Spleen (tissue), 11 donors: ENCODE measurements around the gene CFAP54. TPM values are rescaled to one million over a fixed set of nuclear protein-coding genes. Genes with fewer than 3 reads are reported as not detected.

Source experiments
- DNase-seq: peaks from one replicate; pipeline ENCODE4 v3.0.0-alpha.2; 2020
- H3K27ac ChIP-seq, 8 donors: fragments of 200-600 bp; sonication (generic) in 7 of 8; 1 replicate in 4 of 8; 2 replicates in 4 of 8; pipeline versions ENCODE4 v1.5.0 to v1.8.0; 2016 to 2021; ENCODE audit warnings: inconsistent platforms in 4 of 8, mild to moderate bottlenecking in 4 of 8, moderate library complexity in 1 of 8
- H3K27me3 ChIP-seq, 7 donors: fragments of 200-600 bp; sonication (generic) in 6 of 7; replicated peaks in 1 of 7; 1 replicate in 4 of 7; 2 replicates in 3 of 7; pipeline versions ENCODE4 v1.5.0 to v1.8.0; 2016 to 2021; ENCODE audit warnings: inconsistent platforms in 3 of 7, mild to moderate bottlenecking in 1 of 7
- H3K36me3 ChIP-seq, 6 donors: fragments of 200-600 bp; sonication (generic) in 5 of 6; 1 replicate in 4 of 6; 2 replicates in 2 of 6; pipeline versions ENCODE4 v1.5.0 to v1.8.0; 2016 to 2021; ENCODE audit warnings: inconsistent platforms in 2 of 6
- H3K4me1 ChIP-seq, 6 donors: fragments of 200-600 bp; sonication (generic) in 5 of 6; 1 replicate in 3 of 6; 2 replicates in 3 of 6; pipeline versions ENCODE4 v1.5.0 to v1.8.0; 2016 to 2021; ENCODE audit warnings: inconsistent platforms in 3 of 6
- H3K4me3 ChIP-seq, 8 donors: fragments of 200-600 bp; sonication (generic) in 7 of 8; 1 replicate in 4 of 8; 2 replicates in 4 of 8; pipeline versions ENCODE4 v1.5.0 to v1.8.0; 2016 to 2021; ENCODE audit warnings: inconsistent platforms in 4 of 8, mild to moderate bottlenecking in 4 of 8, moderate library complexity in 2 of 8
- H3K9me3 ChIP-seq, 8 donors: fragments of 200-600 bp; sonication (generic) in 7 of 8; 1 replicate in 4 of 8; 2 replicates in 4 of 8; pipeline versions ENCODE4 v1.5.0 to v1.8.0; 2016 to 2021; ENCODE audit warnings: inconsistent platforms in 4 of 8
- POLR2A ChIP-seq, 3 donors: fragments of 450-650 bp; IDR thresholded peaks; one replicate each; pipeline ENCODE4 v1.5.1; 2017; ENCODE audit warnings: antibody characterized with exemption in 3 of 3, mild to moderate bottlenecking in 1 of 3
- POLR2AphosphoS5 ChIP-seq, 3 donors: sonication (generic); formaldehyde crosslinking; IDR thresholded peaks; one replicate each; pipeline ENCODE4 v1.5.1; 2017; ENCODE audit warnings: antibody characterized with exemption in 3 of 3
- WGBS, 5 donors: extraction: QIAGEN DNeasy Blood & Tissue Kit in 3 of 5; methylation state at CpG; one replicate each; pipeline versions ENCODE4 v1.1.5 to v1.1.7; 2013 to 2018; 5-methylcytosine and 5-hydroxymethylcytosine counted together
- intact Hi-C: fragments of 100-400 bp; cut with DNase I; formaldehyde crosslinking; loops from one replicate; pipeline ENCODE4 v1.15.0; 2023; ENCODE audit warnings: low total_unique reads
- polyA plus RNA-seq, 3 donors: library from polyadenylated mRNA; stranded (reverse); fragments of 200-250 nt; gene quantifications; one replicate each; pipeline ENCODE4 v1.2.1, GENCODE V29; 2013
- total RNA-seq, 7 donors: library from RNA; depleted of rRNA in 3 of 7; stranded (reverse); fragments of >200 nt in 3 of 7; fragmentation: NEBNext Ultra II Directional in 4 of 7; extraction: Animal tissue kit (Norgen Biotek cat#: 25700) in 4 of 7; gene quantifications; one replicate each; pipeline versions ENCODE4 v1.1.0 to v1.2.1, GENCODE V29; 2016 to 2021
- TF ChIP-seq, protein P1 (sequence below), 11 experiments: fragments of 200-600 bp in 7 of 11; fragments of 450-650 bp in 4 of 11; sonication (generic) in 4 of 11; IDR thresholded peaks in 8 of 11; conservative IDR thresholded peaks in 3 of 11; 1 replicate in 7 of 11; 2 replicates in 4 of 11; pipeline versions ENCODE4 v1.4.0 to v1.8.0; 2016 to 2021; ENCODE audit warnings: antibody characterized with exemption in 11 of 11, inconsistent platforms in 4 of 11, mild to moderate bottlenecking in 1 of 11
- donor health status: healthy with polysubstance abuse.
- donor health status: DM: no; HTN: no; CAD: no; lungs with moderate emphysema.
- donor health status: DM: no; HTN: no; CAD: no.
- donor health status: Bipolar disorder and iron deficiency.
- donor health status: healthy.
- donor health status: DM: no; HTN: no; CAD: no.
- donor health status: DM: yes; HTN: yes; CAD: no.

The CFAP54 gene
- total and polyA plus RNA-seq, 10 donors, result 0.09 to 3.6 (median 2.1) TPM

DNA sequence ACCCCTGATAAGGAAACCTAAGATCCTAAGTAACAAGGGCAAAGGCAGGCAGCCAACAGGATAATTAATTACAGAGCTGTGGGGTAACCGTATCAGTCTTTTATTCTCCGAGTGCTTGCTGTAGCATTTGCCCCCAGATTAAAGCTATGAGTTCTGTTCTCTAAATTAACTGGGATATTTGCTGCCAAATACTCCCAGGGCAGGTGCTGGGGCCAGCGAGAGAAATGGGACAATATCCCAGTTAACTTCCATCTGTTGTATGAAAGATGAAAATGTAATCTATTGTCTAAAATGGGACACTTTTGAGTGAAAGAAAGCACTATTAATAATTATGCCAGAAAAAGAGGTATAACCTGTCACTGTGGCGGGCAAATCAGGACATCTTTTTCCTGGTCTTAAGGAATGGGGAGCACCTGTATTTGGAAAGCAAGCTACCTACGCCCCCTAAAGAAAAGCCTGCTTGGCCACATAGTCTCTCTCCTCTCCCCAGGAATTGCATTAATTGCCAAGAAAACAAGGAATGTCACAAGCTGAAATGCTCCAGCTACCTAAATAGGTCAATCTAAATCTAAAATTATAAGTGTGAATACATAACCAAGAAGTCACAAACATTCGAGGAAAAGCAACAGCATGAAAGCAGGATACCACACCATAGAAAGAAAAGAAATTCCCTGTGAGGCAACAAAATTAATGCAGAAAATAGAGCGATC is 26.7 kb upstream of the CFAP54 start:
- no peak for DNase-seq
- 88 to 90% (median 89%) methylated on average over 7 of the region's 7 CpGs for WGBS, 5 donors
- no peak overlapping the region for H3K27ac ChIP-seq

DNA sequence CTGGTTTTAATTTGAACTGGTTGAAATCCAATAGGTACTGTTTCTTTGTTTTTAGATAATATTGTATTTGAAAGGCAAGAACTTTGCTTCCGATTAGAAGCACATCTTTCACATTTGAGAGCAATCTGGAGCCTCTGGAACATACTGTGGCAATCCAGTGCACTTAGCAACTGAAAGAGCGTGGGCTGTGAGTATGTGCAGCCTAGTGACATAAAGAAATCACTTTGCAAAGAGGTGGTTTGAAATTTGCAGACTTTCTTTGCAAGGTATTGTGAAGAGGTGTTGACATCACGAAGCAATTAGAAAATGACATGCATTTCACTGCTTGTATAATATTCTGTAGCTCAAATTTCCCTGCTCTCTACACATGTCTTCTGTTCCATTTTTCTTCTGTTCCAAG is 23.5 kb upstream of the CFAP54 start:
- Histone ChIP-seq H3K27ac (no peak overlapping the region), H3K4me1 (no peaks in the 10 kb centered on the region)
- WGBS, 5 donors, result 88 to 93% (median 93%) methylated on average over 3 of the region's 3 CpGs

More for the DNA sequence above, 26.7 kb upstream of the CFAP54 start:
- Histone ChIP-seq H3K27me3 (no peaks in the 10 kb centered on the region), H3K4me1 (no peaks in the 10 kb centered on the region), H3K4me3 (no peak overlapping the region), H3K36me3 (no peaks in the 10 kb centered on the region), H3K9me3 (no peaks in the 10 kb centered on the region)
- TF ChIP-seq, protein P1, sequence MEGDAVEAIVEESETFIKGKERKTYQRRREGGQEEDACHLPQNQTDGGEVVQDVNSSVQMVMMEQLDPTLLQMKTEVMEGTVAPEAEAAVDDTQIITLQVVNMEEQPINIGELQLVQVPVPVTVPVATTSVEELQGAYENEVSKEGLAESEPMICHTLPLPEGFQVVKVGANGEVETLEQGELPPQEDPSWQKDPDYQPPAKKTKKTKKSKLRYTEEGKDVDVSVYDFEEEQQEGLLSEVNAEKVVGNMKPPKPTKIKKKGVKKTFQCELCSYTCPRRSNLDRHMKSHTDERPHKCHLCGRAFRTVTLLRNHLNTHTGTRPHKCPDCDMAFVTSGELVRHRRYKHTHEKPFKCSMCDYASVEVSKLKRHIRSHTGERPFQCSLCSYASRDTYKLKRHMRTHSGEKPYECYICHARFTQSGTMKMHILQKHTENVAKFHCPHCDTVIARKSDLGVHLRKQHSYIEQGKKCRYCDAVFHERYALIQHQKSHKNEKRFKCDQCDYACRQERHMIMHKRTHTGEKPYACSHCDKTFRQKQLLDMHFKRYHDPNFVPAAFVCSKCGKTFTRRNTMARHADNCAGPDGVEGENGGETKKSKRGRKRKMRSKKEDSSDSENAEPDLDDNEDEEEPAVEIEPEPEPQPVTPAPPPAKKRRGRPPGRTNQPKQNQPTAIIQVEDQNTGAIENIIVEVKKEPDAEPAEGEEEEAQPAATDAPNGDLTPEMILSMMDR (IDR thresholded peaks at IDR 0.05 in 8 of 11, conservative IDR thresholded peaks at IDR 0.05 in 3 of 11), result no peak
- TF ChIP-seq POLR2A (IDR thresholded peaks at IDR 0.05) (no peak), POLR2AphosphoS5 (IDR thresholded peaks at IDR 0.05) (no peak)
- intact Hi-C loops, result no loop called here

DNA sequence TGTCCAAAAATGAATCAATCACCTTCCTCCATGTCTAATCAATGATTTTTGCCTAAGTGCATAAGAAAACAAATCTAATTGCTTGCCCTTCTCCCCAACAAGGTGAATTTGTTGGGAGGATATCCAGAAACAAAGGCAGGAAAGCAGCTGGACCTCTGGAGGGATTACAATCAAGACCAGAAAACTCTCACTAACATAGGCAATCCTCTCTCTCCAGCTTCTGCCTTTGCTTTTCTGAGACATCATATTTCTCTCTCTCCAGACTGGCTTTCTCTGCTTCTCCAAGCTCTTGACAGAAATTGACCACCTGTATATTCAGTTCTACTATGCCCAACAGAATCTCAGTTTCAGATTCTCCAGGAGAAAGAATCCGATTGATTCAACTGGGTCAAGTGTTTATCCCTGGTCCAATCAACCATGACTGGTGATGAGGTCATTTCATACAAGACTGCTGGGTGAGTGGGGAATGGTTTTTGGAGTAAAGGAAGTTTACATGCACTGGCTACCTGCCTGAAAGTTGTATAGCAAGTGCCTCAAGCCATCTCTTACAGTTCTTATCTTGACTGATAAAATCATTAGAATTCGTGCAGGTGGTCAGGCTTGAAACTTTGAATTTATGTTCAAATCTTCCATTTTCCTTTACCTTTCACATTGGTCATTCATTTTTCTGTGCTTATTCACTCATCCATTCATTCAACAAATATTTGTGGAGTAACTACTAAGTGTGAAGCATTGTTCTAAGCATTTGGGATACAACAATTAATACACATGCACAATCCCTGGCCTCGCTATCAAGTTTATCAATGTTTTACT is 22.2 kb upstream of the CFAP54 start:
- intact Hi-C loops, result no loop called here
- Histone ChIP-seq H3K36me3 (no peaks in the 10 kb centered on the region), H3K9me3 (peaks cover 0 to 16% (median 9%) of the 10 kb centered on the region in 8 donors), H3K27ac (no peak overlapping the region), H3K4me1 (no peaks in the 10 kb centered on the region), H3K27me3 (no peaks in the 10 kb centered on the region), H3K4me3 (no peak overlapping the region)
- no peak for DNase-seq
- 87 to 97% (median 91%) methylated on average over 3 of the region's 3 CpGs for WGBS, 5 donors
- TF ChIP-seq, protein P1 (IDR thresholded peaks at IDR 0.05 in 8 of 11, conservative IDR thresholded peaks at IDR 0.05 in 3 of 11), result no peak
- TF ChIP-seq POLR2A (IDR thresholded peaks at IDR 0.05) (no peak), POLR2AphosphoS5 (IDR thresholded peaks at IDR 0.05) (no peak)

More for the DNA sequence above, 23.5 kb upstream of the CFAP54 start:
- Histone ChIP-seq H3K27me3 (no peaks in the 10 kb centered on the region), H3K36me3 (no peaks in the 10 kb centered on the region), H3K4me3 (no peak overlapping the region), H3K9me3 (peaks cover 0 to 16% (median 9%) of the 10 kb centered on the region in 8 donors)
- no peak for DNase-seq
- intact Hi-C loops, result no loop called here
- TF ChIP-seq POLR2AphosphoS5 (IDR thresholded peaks at IDR 0.05) (no peak), POLR2A (IDR thresholded peaks at IDR 0.05) (no peak)

DNA sequence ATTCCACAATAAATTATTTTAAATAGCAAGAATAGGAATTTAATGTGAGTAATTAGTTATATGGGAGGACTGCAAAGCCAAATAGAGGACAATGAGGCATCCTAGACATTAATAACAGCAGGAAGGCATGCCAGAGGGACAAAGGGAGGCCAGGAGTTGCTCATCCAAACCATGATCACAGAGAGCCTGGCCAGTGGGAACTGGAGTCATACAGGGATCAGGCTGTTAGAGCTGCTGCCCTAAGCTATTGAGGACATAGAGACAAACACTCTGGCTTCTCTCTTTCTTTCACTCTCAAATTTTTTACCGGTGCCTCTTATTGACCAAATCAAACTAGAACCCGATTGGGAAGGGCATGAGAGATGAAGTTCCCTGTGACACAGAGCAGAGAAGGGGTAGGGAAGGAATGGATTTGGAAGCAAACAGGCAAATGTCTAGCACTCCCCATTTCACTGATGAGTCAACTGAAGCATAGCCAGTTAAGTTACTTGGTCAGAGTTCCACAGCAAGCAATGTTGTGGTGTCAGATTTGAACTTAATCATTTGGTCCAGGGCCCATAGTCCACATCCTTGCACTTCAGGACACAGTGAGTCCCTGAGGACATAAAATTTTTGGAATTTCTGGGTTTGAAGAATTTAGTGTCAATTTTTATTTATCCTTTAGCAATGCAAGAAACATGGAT is 17.9 kb upstream of the CFAP54 start:
- intact Hi-C loops, result no loop called here
- Histone ChIP-seq H3K9me3 (peaks cover 0 to 16% (median 9%) of the 10 kb centered on the region in 8 donors), H3K27me3 (no peaks in the 10 kb centered on the region), H3K36me3 (no peaks in the 10 kb centered on the region), H3K4me3 (no peak overlapping the region), H3K27ac (no peak overlapping the region), H3K4me1 (no peaks in the 10 kb centered on the region)
- DNase-seq, result no peak
- no peak for TF ChIP-seq POLR2A (IDR thresholded peaks at IDR 0.05)
- no peak for TF ChIP-seq POLR2AphosphoS5 (IDR thresholded peaks at IDR 0.05)
- TF ChIP-seq, protein P1 (IDR thresholded peaks at IDR 0.05 in 8 of 11, conservative IDR thresholded peaks at IDR 0.05 in 3 of 11), result no peak
- WGBS, 5 donors, result 85 to 98% (median 87%) methylated on average over 2 of the region's 2 CpGs
